ENCODE measurements around the gene KREMEN1. TPM values are rescaled to one million over a fixed set of nuclear protein-coding genes. Genes with fewer than 3 reads are reported as not detected.

Gene KREMEN1
- total RNA-seq, 1 experiment from 2014 or later = 2.2 TPM

DNA sequence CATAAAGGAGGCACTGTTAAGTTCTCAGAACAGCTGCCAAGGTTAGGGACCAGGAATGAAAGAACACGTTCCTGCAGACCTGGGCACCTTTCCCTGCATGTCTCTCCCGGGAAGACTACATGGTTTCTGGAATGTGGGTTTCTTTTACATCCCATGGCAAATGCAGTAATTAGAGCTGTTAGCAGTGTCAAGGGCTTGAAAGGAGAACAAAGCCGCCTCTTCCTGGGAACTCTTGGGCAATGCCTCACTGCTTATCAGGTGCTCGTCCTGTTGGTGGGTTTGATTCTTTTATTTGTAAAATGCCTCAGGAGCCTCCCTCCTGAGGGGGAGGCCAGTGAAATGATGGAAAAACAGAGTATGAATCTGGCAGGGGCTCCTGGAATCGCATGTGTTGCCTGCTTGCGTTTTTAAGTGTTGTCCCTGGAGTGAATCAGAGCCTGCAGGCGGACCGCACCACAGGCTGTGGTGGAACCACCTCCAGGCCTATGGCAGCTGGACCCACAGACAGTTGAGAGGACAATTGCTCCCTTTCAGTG lies 10.5 kb upstream of the KREMEN1 start:
- POLR2A ChIA-PET = no interaction called here
- intact Hi-C loops (cut with micrococcal nuclease; ENCODE audit: unreplicated experiment) (no loop called here), in situ Hi-C loops (cut with HindIII; ENCODE audit: low pct_unique_long_range_greater_than_20kb, low sequenced_read_pairs) (no loop called here)
- BruUV-seq (replicated peaks) = no TSS peak
- ATAC-seq = no peak
- TF ChIP-seq, protein P1, sequence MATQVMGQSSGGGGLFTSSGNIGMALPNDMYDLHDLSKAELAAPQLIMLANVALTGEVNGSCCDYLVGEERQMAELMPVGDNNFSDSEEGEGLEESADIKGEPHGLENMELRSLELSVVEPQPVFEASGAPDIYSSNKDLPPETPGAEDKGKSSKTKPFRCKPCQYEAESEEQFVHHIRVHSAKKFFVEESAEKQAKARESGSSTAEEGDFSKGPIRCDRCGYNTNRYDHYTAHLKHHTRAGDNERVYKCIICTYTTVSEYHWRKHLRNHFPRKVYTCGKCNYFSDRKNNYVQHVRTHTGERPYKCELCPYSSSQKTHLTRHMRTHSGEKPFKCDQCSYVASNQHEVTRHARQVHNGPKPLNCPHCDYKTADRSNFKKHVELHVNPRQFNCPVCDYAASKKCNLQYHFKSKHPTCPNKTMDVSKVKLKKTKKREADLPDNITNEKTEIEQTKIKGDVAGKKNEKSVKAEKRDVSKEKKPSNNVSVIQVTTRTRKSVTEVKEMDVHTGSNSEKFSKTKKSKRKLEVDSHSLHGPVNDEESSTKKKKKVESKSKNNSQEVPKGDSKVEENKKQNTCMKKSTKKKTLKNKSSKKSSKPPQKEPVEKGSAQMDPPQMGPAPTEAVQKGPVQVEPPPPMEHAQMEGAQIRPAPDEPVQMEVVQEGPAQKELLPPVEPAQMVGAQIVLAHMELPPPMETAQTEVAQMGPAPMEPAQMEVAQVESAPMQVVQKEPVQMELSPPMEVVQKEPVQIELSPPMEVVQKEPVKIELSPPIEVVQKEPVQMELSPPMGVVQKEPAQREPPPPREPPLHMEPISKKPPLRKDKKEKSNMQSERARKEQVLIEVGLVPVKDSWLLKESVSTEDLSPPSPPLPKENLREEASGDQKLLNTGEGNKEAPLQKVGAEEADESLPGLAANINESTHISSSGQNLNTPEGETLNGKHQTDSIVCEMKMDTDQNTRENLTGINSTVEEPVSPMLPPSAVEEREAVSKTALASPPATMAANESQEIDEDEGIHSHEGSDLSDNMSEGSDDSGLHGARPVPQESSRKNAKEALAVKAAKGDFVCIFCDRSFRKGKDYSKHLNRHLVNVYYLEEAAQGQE (IDR thresholded peaks at IDR 0.05; ENCODE audit: insufficient read depth in 1 of 2, low read depth in 2 of 2, low read length in 1 of 2) = no peak
- TF ChIP-seq TCF7L2 (IDR thresholded peaks at IDR 0.05; ENCODE audit: low read depth, low read length) = no peak
- no peak for TF ChIP-seq SIN3A (IDR thresholded peaks at IDR 0.05; ENCODE audit: borderline replicate concordance, insufficient read depth, low read depth, low read length)
- no peak for TF ChIP-seq POLR2AphosphoS5 (IDR thresholded peaks at IDR 0.05; ENCODE audit: low read depth, low read length)
- TF ChIP-seq, protein P2, sequence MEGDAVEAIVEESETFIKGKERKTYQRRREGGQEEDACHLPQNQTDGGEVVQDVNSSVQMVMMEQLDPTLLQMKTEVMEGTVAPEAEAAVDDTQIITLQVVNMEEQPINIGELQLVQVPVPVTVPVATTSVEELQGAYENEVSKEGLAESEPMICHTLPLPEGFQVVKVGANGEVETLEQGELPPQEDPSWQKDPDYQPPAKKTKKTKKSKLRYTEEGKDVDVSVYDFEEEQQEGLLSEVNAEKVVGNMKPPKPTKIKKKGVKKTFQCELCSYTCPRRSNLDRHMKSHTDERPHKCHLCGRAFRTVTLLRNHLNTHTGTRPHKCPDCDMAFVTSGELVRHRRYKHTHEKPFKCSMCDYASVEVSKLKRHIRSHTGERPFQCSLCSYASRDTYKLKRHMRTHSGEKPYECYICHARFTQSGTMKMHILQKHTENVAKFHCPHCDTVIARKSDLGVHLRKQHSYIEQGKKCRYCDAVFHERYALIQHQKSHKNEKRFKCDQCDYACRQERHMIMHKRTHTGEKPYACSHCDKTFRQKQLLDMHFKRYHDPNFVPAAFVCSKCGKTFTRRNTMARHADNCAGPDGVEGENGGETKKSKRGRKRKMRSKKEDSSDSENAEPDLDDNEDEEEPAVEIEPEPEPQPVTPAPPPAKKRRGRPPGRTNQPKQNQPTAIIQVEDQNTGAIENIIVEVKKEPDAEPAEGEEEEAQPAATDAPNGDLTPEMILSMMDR (IDR thresholded peaks at IDR 0.05) = no peak
- Histone ChIP-seq H3K36me3 (ENCODE audit: control insufficient read depth, insufficient read depth, low read length) (no peaks in the 10 kb centered on the region), H3K27ac (ENCODE audit: low read length) (no peak overlapping the region), H3K9me3 (ENCODE audit: control insufficient read depth, insufficient read depth, low read depth, low read length) (no peaks in the 10 kb centered on the region), H3K27me3 (ENCODE audit: control insufficient read depth, insufficient read depth, low read length) (no peaks in the 10 kb centered on the region), H3K4me3 (ENCODE audit: low read depth in 2 of 2, low read length in 2 of 2) (no peak overlapping the region), H3K4me1 (ENCODE audit: control insufficient read depth, insufficient read depth, low read length) (no peaks in the 10 kb centered on the region)
- no peak for DNase-seq (ENCODE audit: low read depth, low spot score)
- CTCF ChIA-PET = no interaction called here

DNA sequence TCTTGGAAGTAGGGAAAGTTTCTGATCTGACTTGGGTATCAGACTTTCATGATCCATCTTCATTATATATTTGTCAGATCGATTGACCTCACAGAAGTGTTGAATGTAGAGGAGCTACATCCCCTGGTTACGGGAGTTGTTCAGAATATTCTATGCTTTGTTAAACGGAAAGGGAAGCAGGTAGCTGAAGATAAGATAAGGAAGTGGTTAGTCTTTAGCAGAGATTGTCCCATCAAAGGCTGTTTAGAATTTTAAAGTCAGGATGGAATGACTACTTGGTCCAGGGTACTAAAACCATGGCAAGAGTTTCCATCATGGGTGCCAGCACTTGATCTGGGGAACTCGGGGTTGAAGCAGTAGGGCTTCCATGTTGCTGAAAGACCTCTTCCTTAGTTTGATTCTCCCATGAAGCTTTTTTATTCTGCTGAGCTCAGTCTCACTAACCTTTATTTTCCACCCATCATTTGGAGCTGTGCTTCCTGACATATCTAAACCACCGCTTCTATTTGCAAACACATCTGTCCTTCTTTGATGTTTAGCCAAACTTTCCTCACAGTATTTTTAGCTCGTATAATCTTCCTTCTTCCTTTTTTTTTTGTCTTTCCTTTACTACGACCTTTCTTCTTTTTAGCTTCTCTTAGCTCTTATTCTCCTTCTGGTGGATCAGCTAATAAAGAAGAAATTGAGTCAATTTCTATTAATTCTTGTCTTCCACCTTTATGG lies 7.2 kb upstream of the KREMEN1 start:
- Histone ChIP-seq H3K4me1 (ENCODE audit: control insufficient read depth, insufficient read depth, low read length) (no peaks in the 10 kb centered on the region), H3K9me3 (ENCODE audit: control insufficient read depth, insufficient read depth, low read depth, low read length) (no peaks in the 10 kb centered on the region), H3K36me3 (ENCODE audit: control insufficient read depth, insufficient read depth, low read length) (no peaks in the 10 kb centered on the region), H3K27me3 (ENCODE audit: control insufficient read depth, insufficient read depth, low read length) (no peaks in the 10 kb centered on the region), H3K27ac (ENCODE audit: low read length) (no peak overlapping the region), H3K4me3 (ENCODE audit: low read depth in 2 of 2, low read length in 2 of 2) (no peak overlapping the region)
- intact Hi-C loops (cut with micrococcal nuclease; ENCODE audit: unreplicated experiment) (no loop called here), in situ Hi-C loops (cut with HindIII; ENCODE audit: low pct_unique_long_range_greater_than_20kb, low sequenced_read_pairs) (no loop called here)
- TF ChIP-seq TCF7L2 (IDR thresholded peaks at IDR 0.05; ENCODE audit: low read depth, low read length) (no peak), POLR2AphosphoS5 (IDR thresholded peaks at IDR 0.05; ENCODE audit: low read depth, low read length) (no peak), SIN3A (IDR thresholded peaks at IDR 0.05; ENCODE audit: borderline replicate concordance, insufficient read depth, low read depth, low read length) (no peak)
- TF ChIP-seq, protein P2 (IDR thresholded peaks at IDR 0.05) = no peak
- TF ChIP-seq, protein P1 (IDR thresholded peaks at IDR 0.05; ENCODE audit: insufficient read depth in 1 of 2, low read depth in 2 of 2, low read length in 1 of 2) = no peak
- CTCF ChIA-PET = interaction anchor here (0.7 kb wide), 1 partner anchor 294 kb away, joined by 3 read pairs; no protein-coding TSS in a partner anchor
- ATAC-seq (no peak), DNase-seq (ENCODE audit: low read depth, low spot score) (no peak)
- BruUV-seq (replicated peaks) = no TSS peak
- POLR2A ChIA-PET = interaction anchor here (0.7 kb wide), 1 partner anchor 99 kb away, joined by 3 read pairs; no protein-coding TSS in a partner anchor
